ENCODE measurements around the gene SRP9.

GRCh38 chr1:225736437-225737098 lies 41.1 kb upstream of the SRP9 start:
- TF ChIP-seq CTCF (IDR thresholded peaks at IDR 0.05; ENCODE audit: borderline replicate concordance, extremely low read depth, low read length, poor library complexity, severe bottlenecking) (no peak), EZH2 (IDR thresholded peaks at IDR 0.05; ENCODE audit: borderline replicate concordance, low read depth, low read length, severe bottlenecking) (no peak)
